ENCODE results near the gene MYL4.

Gene MYL4

DNA sequence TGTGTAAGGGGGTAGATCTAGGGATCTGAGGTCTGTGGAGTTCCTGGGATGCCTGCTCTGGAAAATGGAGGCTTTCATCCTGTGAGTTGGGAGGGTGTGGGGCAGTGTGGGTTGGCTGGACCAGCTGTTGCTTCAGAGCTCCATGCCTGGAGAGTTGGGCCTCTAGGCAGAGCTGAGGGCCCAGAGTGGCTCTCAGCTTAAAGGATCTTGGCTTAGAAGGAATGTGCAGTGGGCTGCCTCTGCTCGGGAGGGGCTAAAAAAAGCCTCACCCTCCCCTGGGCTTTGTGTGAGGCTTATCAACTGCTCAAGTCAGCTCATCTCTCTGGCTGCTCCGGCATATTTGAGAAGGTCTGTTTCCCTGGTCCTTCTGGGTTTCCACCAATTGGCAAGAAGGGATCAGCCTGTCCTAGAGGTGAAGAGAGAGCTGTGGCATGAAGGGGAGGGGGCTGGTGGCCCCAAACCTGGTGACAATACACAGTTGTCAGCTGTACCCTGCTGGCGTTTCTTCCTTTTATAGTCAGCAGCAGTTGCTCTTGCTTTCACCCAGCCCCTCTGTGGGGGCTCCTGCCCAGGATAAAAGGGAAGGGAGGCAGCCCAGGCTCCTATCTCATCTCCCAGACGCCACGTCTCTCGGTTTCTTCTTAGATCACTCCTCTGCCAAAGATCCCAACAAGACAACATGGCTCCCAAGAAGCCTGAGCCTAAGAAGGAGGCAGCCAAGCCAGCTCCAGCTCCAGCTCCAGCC, at the start of gene MYL4:
Gene MYL4, plus strand, starts transcription at position 605 of the 745 bp plus-strand sequence. Its CDS starts 75 bp downstream, at position 680.
- Histone ChIP-seq H3K27me3 (ENCODE audit: insufficient read depth, low read length) (no peaks in the 10 kb centered on the region), H3K4me2 (ENCODE audit: low read length) (no peak within 1 kb of the TSS), H3K9me3 (ENCODE audit: low read length) (no peaks in the 10 kb centered on the region), H3K9me2 (ENCODE audit: low read depth, low read length) (no peaks in the 10 kb centered on the region), H3F3A (ENCODE audit: insufficient read depth, low read length) (peaks cover 7% of the 10 kb centered on the region), H2AFZ (ENCODE audit: low read length) (no peak within 1 kb of the TSS), H3K36me3 (ENCODE audit: insufficient read depth, low read length) (no peaks in the 10 kb centered on the region), H3K27ac (ENCODE audit: low read depth, low read length, poor library complexity, severe bottlenecking) (peak within 1 kb of the TSS; percentile 99), H3K79me2 (ENCODE audit: insufficient read depth, low read length) (no peaks in the 10 kb centered on the region), H3K4me1 (ENCODE audit: insufficient read depth, low read length, severe bottlenecking) (peaks cover 55% of the 10 kb centered on the region), H3K9ac (ENCODE audit: low read length) (no peak within 1 kb of the TSS; the same call in 1 of the 2 replicates), H4K20me1 (ENCODE audit: insufficient read depth, low read length) (no peaks in the 10 kb centered on the region), H3K4me3 (ENCODE audit: low read depth, low read length, poor library complexity, severe bottlenecking) (no peak within 1 kb of the TSS)
- TF ChIP-seq CTCF (IDR thresholded peaks at IDR 0.05; ENCODE audit: low read length) (no peak), EZH2 (IDR thresholded peaks at IDR 0.05; ENCODE audit: borderline replicate concordance, low read length) (no peak)

DNA sequence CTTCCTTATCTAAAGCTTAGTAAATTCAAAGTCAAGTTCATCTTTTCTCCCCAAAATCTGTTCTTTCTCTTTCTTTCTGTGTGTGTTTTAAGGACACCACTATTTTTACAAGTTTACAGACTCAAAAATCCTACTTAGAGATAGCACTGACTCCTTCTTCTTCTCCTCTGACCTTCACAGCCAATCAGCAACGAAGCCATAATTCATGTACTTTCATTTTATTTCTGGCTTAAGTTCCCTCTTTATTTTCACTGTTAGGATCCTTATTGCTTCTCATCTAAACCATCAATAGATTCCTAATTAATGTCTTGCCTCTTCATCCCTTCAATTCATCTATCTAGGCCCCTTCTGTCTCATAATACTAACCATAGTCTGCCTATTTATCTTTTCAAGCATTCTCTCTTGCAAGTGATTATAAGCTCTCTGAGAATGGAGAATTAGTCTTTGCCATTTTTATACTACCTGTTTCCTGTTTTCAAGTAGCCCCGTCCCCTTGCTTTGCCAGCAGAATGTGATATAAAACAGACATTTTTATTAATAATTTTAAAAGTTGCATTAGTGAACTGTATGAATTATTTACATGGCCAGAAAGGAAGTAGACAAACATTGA, 47.0 kb upstream of the MYL4 start:
- peaks cover 16% of the 10 kb centered on the region for H3K4me1 ChIP-seq (ENCODE audit: insufficient read depth, low read length, severe bottlenecking)
- H3K9ac ChIP-seq (ENCODE audit: low read length), result no peak overlapping the region
- H3K4me2 ChIP-seq (ENCODE audit: low read length), result no peak overlapping the region
- H3K36me3 ChIP-seq (ENCODE audit: insufficient read depth, low read length), result peaks cover 84% of the 10 kb centered on the region
- H2AFZ ChIP-seq (ENCODE audit: low read length), result no peak overlapping the region
- H3F3A ChIP-seq (ENCODE audit: insufficient read depth, low read length), result no peaks in the 10 kb centered on the region
- no peaks in the 10 kb centered on the region for H3K9me2 ChIP-seq (ENCODE audit: low read depth, low read length)
- peaks cover 2% of the 10 kb centered on the region; the same call in 1 of the 2 replicates for H3K79me2 ChIP-seq (ENCODE audit: insufficient read depth, low read length)
- H3K4me3 ChIP-seq (ENCODE audit: low read depth, low read length, poor library complexity, severe bottlenecking), result no peak overlapping the region
- H3K27me3 ChIP-seq (ENCODE audit: insufficient read depth, low read length), result no peaks in the 10 kb centered on the region
- TF ChIP-seq EZH2 (IDR thresholded peaks at IDR 0.05; ENCODE audit: borderline replicate concordance, low read length), result no peak
- H4K20me1 ChIP-seq (ENCODE audit: insufficient read depth, low read length), result no peaks in the 10 kb centered on the region
- no peak overlapping the region for H3K27ac ChIP-seq (ENCODE audit: low read depth, low read length, poor library complexity, severe bottlenecking)
- no peaks in the 10 kb centered on the region for H3K9me3 ChIP-seq (ENCODE audit: low read length)

- Histone ChIP-seq H3K4me2 (ENCODE audit: low read length) (no peak overlapping the region), H3F3A (ENCODE audit: insufficient read depth, low read length) (no peaks in the 10 kb centered on the region), H3K9me3 (ENCODE audit: low read length) (no peaks in the 10 kb centered on the region), H3K9ac (ENCODE audit: low read length) (no peak overlapping the region), H4K20me1 (ENCODE audit: insufficient read depth, low read length) (no peaks in the 10 kb centered on the region), H3K4me3 (ENCODE audit: low read depth, low read length, poor library complexity, severe bottlenecking) (no peak overlapping the region), H3K9me2 (ENCODE audit: low read depth, low read length) (no peaks in the 10 kb centered on the region), H2AFZ (ENCODE audit: low read length) (no peak overlapping the region), H3K79me2 (ENCODE audit: insufficient read depth, low read length) (peaks cover 2% of the 10 kb centered on the region; the same call in 1 of the 2 replicates), H3K36me3 (ENCODE audit: insufficient read depth, low read length) (peaks cover 90% of the 10 kb centered on the region), H3K4me1 (ENCODE audit: insufficient read depth, low read length, severe bottlenecking) (peaks cover 16% of the 10 kb centered on the region), H3K27me3 (ENCODE audit: insufficient read depth, low read length) (no peaks in the 10 kb centered on the region), H3K27ac (ENCODE audit: low read depth, low read length, poor library complexity, severe bottlenecking) (no peak overlapping the region)
- TF ChIP-seq CTCF (IDR thresholded peaks at IDR 0.05; ENCODE audit: low read length) (no peak), EZH2 (IDR thresholded peaks at IDR 0.05; ENCODE audit: borderline replicate concordance, low read length) (no peak)
These were observed 44.9 kb upstream of the MYL4 start for GRCh38 chr17:47164263-47164662.
